Mucosa of gallbladder (tissue), 1 donor: ENCODE results near the gene HSPA5. TPM values are rescaled to one million over a fixed set of nuclear protein-coding genes. Genes with fewer than 3 reads are reported as not detected.
"Not testable (repeated sequence)": the region's sequence is repeated elsewhere in the genome, so short reads cannot be mapped to it uniquely, and the experiment has no call there.

ENCODE experiments used
- DNase-seq: peaks from one replicate; pipeline ENCODE4 v3.0.0-alpha.2; 2020; ENCODE audit warnings: low spot score
- total RNA-seq: library from RNA; stranded (reverse); gene quantifications from one replicate; pipeline ENCODE4 v1.2.1, GENCODE V29; 2021
- donor health status: DM: no; HTN: no; CAD: no.

The HSPA5 gene
- total RNA-seq, 1 donor from 2014 or later, result 363 TPM

- DNase-seq, result no peak
Measured at GRCh38 chr9:125241863-125242739, 958 bp upstream of the HSPA5 start.

- DNase-seq, result peak; percentile 20
Measured at GRCh38 chr9:125240649-125240999, 519 bp downstream of the HSPA5 start.

GRCh38 chr9:125239631-125240597, 1.2 kb downstream of the HSPA5 start:
- DNase-seq, result no peak

- no peak for DNase-seq
Measured at GRCh38 chr9:125238915-125239446, 2.2 kb downstream of the HSPA5 start.

- DNase-seq, result no peak
Measured at GRCh38 chr9:125238127-125238914, 2.8 kb downstream of the HSPA5 start.

GRCh38 chr9:125236520-125237159, 4.5 kb downstream of the HSPA5 start:
- DNase-seq, result not testable (repeated sequence)

GRCh38 chr9:125235804-125236519, 5.2 kb downstream of the HSPA5 start:
- DNase-seq, result no peak

- DNase-seq, result not testable (repeated sequence)
Measured at GRCh38 chr9:125234099-125234498, 7.0 kb downstream of the HSPA5 start.

- DNase-seq, result peak; percentile 14
Measured at GRCh38 chr9:125233678-125234077, 7.5 kb downstream of the HSPA5 start.

GRCh38 chr9:125227761-125228160, 13.4 kb downstream of the HSPA5 start:
- DNase-seq, result no peak

- DNase-seq, result not testable (repeated sequence)
Measured at GRCh38 chr9:125224858-125225257, 16.3 kb downstream of the HSPA5 start.

GRCh38 chr9:125218621-125219020, 22.5 kb downstream of the HSPA5 start:
- DNase-seq, result no peak

GRCh38 chr9:125214186-125214585, 27.0 kb downstream of the HSPA5 start:
- DNase-seq, result no peak

- no peak for DNase-seq
Measured at GRCh38 chr9:125204477-125204876, 36.7 kb downstream of the HSPA5 start.

GRCh38 chr9:125202846-125203618, 38.1 kb downstream of the HSPA5 start:
- DNase-seq, result no peak

- peak; percentile 91 for DNase-seq
Measured at GRCh38 chr9:125200216-125201047, 40.7 kb downstream of the HSPA5 start, which contains the start of gene RABEPK. TSS of gene RABEPK (plus strand) at chr9:125200542. CDS start at chr9:125203014, 2,472 bp downstream.

GRCh38 chr9:125195591-125195990, 45.6 kb downstream of the HSPA5 start:
- not testable (repeated sequence) for DNase-seq

GRCh38 chr9:125194466-125194865, 46.7 kb downstream of the HSPA5 start:
- DNase-seq, result not testable (repeated sequence)
